ENCODE results near the gene RAP2A.

DNA sequence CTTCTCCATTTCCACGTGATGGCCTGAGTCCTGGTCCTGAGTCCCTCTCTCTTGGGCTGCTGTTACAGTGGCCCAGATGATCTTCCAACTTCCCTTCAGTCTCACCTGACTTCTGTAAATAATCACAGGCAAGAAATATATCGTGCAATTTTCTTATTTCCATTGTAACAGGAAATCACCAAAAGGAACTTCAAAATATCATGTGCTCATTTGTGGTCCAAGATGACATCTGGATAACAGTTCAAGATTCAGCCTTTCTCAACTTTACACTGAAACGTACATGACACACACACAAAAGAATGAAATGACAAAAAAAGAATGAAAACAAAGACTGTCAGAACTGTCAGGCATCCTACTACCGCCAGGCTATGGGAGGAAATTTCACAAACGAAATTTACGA is 22.0 kb upstream of the RAP2A start:
- TF ChIP-seq, protein P1, sequence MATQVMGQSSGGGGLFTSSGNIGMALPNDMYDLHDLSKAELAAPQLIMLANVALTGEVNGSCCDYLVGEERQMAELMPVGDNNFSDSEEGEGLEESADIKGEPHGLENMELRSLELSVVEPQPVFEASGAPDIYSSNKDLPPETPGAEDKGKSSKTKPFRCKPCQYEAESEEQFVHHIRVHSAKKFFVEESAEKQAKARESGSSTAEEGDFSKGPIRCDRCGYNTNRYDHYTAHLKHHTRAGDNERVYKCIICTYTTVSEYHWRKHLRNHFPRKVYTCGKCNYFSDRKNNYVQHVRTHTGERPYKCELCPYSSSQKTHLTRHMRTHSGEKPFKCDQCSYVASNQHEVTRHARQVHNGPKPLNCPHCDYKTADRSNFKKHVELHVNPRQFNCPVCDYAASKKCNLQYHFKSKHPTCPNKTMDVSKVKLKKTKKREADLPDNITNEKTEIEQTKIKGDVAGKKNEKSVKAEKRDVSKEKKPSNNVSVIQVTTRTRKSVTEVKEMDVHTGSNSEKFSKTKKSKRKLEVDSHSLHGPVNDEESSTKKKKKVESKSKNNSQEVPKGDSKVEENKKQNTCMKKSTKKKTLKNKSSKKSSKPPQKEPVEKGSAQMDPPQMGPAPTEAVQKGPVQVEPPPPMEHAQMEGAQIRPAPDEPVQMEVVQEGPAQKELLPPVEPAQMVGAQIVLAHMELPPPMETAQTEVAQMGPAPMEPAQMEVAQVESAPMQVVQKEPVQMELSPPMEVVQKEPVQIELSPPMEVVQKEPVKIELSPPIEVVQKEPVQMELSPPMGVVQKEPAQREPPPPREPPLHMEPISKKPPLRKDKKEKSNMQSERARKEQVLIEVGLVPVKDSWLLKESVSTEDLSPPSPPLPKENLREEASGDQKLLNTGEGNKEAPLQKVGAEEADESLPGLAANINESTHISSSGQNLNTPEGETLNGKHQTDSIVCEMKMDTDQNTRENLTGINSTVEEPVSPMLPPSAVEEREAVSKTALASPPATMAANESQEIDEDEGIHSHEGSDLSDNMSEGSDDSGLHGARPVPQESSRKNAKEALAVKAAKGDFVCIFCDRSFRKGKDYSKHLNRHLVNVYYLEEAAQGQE (IDR thresholded peaks at IDR 0.05; ENCODE audit: insufficient read depth in 1 of 2, low read depth in 2 of 2, low read length in 2 of 2), result no peak
- TF ChIP-seq POLR2AphosphoS5 (IDR thresholded peaks at IDR 0.05; ENCODE audit: low read depth, low read length) (no peak), FOXP2 (optimal IDR thresholded peaks at IDR 0.05; ENCODE audit: borderline replicate concordance, extremely low read depth, extremely low read length, insufficient read depth) (no peak)

Data from PFSK-1 (cell line).